Psoas muscle (tissue), 8 donors: ENCODE results near the gene SLC2A5. TPM values are rescaled to one million over a fixed set of nuclear protein-coding genes. Genes with fewer than 3 reads are reported as not detected.

Source experiments
- ATAC-seq, 4 donors: fragments of 200-7000 bp; cut with Tn5 transposase; one replicate each; pipeline ENCODE4 v1.9.1; 2020; ENCODE audit warnings: moderate library complexity in 3 of 4, mild to moderate bottlenecking in 2 of 4
- DNase-seq, 2 donors: peaks; one replicate each; pipeline ENCODE4 v3.0.0-alpha.2; 2020
- H3K27ac ChIP-seq: fragments of 200-600 bp; one replicate; pipeline ENCODE4 v1.8.0; 2022
- H3K27me3 ChIP-seq, 3 donors: fragments of 200-600 bp in 1 of 3; one replicate each; pipeline versions ENCODE4 v1.6.1 to v1.8.0; 2013 to 2022; ENCODE audit warnings: low read length in 2 of 3, mild to moderate bottlenecking in 2 of 3, moderate library complexity in 1 of 3; ENCODE audit not compliant: insufficient read depth in 3 of 3
- H3K36me3 ChIP-seq, 2 donors: fragments of 200-600 bp in 1 of 2; one replicate each; pipeline versions ENCODE4 v1.6.1 to v1.8.0; 2013 to 2022; ENCODE audit warnings: low read depth in 1 of 2, mild to moderate bottlenecking in 1 of 2, moderate library complexity in 1 of 2; ENCODE audit not compliant: insufficient read depth in 1 of 2
- H3K4me1 ChIP-seq: fragments of 200-600 bp; one replicate; pipeline ENCODE4 v1.8.0; 2022
- H3K4me3 ChIP-seq: fragments of 200-600 bp; one replicate; pipeline ENCODE4 v1.8.0; 2022; ENCODE audit warnings: mild to moderate bottlenecking
- H3K9me3 ChIP-seq: fragments of 200-600 bp; one replicate; pipeline ENCODE4 v1.8.0; 2022
- WGBS, 3 donors: extraction: QIAGEN DNeasy Blood & Tissue Kit; methylation state at CpG; one replicate each; pipeline versions ENCODE4 v1.1.6 to v1.1.7; 2013; 5-methylcytosine and 5-hydroxymethylcytosine counted together
- intact Hi-C, 2 donors: fragments of 100-400 bp; cut with DNase I; formaldehyde crosslinking; loops; one replicate each; pipeline versions ENCODE4 v1.11.0 to v1.14.2; 2022
- polyA plus RNA-seq, 3 donors: library from polyadenylated mRNA; stranded (reverse); fragments of 200-250 nt; gene quantifications; one replicate each; pipeline ENCODE4 v1.2.3, GENCODE V29; 2013
- total RNA-seq, 4 donors: library from RNA; stranded (reverse); fragmentation: NEBNext Ultra II Directional in 2 of 4; extraction: Animal tissue kit (Norgen Biotek cat#: 25700) in 2 of 4; gene quantifications; one replicate each; pipeline versions ENCODE4 v1.2.1 to v1.2.4, GENCODE V29; 2021 to 2023
- TF ChIP-seq, protein P1 (sequence below): fragments of 200-600 bp; IDR thresholded peaks from one replicate; pipeline ENCODE4 v1.8.0; 2022; ENCODE audit warnings: antibody characterized with exemption
- donor health status: healthy with polysubstance abuse.
- donor health status: DM: no; HTN: no; CAD: no; lungs with moderate emphysema.
- donor health status: Bipolar disorder and iron deficiency.
- donor health status: healthy.
- donor health status: DM: yes; HTN: yes; CAD: no.
- donor health status: DM: no; HTN: no; CAD: no.
- donor health status: DM: no; HTN: no; CAD: no.
- donor health status: DM: yes; HTN: yes; CAD: no.

SLC2A5 gene
- total and polyA plus RNA-seq, 7 donors, result 12.8 to 97.9 (median 31.7) TPM

DNA sequence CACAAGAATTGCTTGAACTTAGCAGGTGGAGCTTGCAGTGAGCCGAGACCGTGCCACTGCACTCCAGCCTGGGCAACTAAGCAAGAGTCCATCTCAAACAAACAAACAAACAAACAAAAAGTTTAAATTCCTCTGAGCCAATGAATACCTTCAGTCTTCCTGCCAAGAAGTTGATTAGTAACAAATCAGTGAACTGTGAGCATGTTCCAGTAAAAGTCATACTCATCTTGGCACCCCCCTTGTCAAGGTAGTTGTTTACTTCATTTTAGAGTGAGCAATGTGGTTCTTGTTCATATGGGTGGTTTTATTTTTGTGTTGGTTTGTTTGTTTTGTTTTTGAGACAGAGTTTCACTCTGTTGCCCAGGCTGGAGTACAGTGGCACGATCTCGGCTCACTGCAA, 25.2 kb downstream of the SLC2A5 start:
- ATAC-seq (no peak), DNase-seq (no peak)

DNA sequence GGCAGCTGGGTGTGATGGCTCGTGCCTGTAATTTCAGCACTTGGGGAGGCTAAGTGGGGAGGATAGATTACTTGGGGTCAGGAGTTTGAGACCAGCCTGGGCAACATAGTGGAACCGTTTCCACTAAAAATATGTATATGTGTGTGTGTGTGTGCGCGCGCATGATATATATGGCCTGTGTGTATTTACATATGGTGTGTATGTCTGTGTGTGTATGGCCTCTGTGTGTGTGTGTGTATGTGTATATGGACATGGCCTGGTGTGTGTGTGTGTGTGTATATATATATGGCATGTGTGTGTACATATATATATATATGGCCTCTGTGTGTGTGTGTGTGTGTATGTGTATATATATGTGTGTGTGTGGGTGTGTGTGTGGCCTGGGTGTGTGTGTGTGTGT, 27.2 kb downstream of the SLC2A5 start:
- Histone ChIP-seq H3K4me1 (no peaks in the 10 kb centered on the region), H3K4me3 (no peak overlapping the region), H3K27ac (no peak overlapping the region), H3K27me3 (no peaks in the 10 kb centered on the region), H3K9me3 (no peaks in the 10 kb centered on the region), H3K36me3 (peaks cover 3 to 27% of the 10 kb centered on the region in 2 donors)
- TF ChIP-seq, protein P1, sequence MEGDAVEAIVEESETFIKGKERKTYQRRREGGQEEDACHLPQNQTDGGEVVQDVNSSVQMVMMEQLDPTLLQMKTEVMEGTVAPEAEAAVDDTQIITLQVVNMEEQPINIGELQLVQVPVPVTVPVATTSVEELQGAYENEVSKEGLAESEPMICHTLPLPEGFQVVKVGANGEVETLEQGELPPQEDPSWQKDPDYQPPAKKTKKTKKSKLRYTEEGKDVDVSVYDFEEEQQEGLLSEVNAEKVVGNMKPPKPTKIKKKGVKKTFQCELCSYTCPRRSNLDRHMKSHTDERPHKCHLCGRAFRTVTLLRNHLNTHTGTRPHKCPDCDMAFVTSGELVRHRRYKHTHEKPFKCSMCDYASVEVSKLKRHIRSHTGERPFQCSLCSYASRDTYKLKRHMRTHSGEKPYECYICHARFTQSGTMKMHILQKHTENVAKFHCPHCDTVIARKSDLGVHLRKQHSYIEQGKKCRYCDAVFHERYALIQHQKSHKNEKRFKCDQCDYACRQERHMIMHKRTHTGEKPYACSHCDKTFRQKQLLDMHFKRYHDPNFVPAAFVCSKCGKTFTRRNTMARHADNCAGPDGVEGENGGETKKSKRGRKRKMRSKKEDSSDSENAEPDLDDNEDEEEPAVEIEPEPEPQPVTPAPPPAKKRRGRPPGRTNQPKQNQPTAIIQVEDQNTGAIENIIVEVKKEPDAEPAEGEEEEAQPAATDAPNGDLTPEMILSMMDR, result no peak
- DNase-seq (no peak), ATAC-seq (no peak)
- intact Hi-C loops, result no loop called here
- WGBS, 3 donors, result 89 to 96% (median 92%) methylated on average over 5 of the region's 5 CpGs

More for the DNA sequence above, 25.2 kb downstream of the SLC2A5 start:
- TF ChIP-seq, protein P1, result no peak
- WGBS, 3 donors, result 93 to 95% (median 94%) methylated on average over 4 of the region's 4 CpGs
- H3K27ac ChIP-seq, result no peak overlapping the region
- H3K4me3 ChIP-seq, result no peak overlapping the region
- H3K9me3 ChIP-seq, result no peaks in the 10 kb centered on the region
- no peaks in the 10 kb centered on the region for H3K27me3 ChIP-seq
- H3K4me1 ChIP-seq, result peaks cover 4% of the 10 kb centered on the region
- intact Hi-C loops, result no loop called here
- H3K36me3 ChIP-seq, result peaks cover 3 to 21% of the 10 kb centered on the region in 2 donors

DNA sequence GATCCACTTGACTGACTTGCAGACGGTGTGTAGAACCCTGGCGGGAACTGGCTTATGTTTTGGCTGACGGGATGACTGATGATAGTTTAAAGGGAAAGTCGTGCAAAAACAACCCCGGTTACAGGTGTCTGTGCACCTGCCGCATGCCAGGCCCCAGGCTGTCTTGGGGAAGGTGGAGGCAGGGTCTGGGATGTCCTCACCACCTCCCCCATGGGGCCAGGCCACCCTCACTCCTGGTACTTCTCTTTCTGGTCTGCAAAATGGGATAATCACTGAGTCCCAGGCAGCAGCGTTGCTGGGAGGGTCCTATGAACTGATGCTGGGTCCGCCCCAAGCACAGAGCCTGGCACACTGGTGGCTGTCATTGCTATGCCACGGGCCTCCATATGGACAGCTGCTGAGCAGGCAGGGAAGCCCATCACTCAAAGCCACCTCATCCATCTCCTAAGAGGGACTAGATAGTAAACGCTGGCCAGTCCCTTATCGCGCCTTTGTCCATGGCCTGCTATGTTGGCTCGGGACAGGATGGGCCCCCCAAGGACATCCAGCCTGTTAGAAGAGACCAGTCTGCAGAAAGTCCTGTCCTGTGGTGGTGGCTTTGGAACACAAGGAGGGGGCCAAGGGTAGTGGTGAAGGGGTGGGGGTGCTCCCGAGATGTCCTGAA, 28.2 kb downstream of the SLC2A5 start:
- Histone ChIP-seq H3K4me1 (no peaks in the 10 kb centered on the region), H3K9me3 (no peaks in the 10 kb centered on the region), H3K27ac (no peak overlapping the region), H3K36me3 (peaks cover under 1 to 23% of the 10 kb centered on the region in 2 donors), H3K27me3 (no peaks in the 10 kb centered on the region), H3K4me3 (no peak overlapping the region)
- intact Hi-C loops, result no loop called here
- ATAC-seq, result no peak
- DNase-seq, result no peak
- TF ChIP-seq, protein P1, result no peak
- 85 to 91% (median 86%) methylated on average over 14 of the region's 14 CpGs for WGBS, 3 donors

DNA sequence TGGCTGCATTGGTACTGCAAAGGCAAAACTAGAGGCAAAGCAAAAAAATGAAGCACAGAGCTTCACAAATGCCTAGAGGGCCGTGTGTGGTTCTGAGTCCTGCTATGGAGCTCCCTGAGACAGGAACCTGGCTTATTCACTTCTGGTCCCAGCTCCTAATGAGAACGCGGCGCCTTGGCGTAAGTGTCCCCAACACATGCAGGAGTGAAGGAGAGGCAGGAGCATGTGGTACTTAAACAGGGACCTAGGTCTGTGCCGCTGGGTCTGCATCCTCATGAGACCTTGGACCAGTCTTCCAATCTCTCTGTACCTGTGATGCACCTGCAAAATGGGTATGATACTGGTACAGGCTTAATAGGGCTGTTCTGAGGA, 28.8 kb downstream of the SLC2A5 start:
- intact Hi-C loops, result no loop called here
- TF ChIP-seq, protein P1, result no peak
- no peaks in the 10 kb centered on the region for H3K4me1 ChIP-seq
- no peak for DNase-seq
- no peaks in the 10 kb centered on the region for H3K9me3 ChIP-seq
- H3K36me3 ChIP-seq, result peaks cover 0 to 23% of the 10 kb centered on the region in 2 donors
- ATAC-seq, result no peak
- H3K4me3 ChIP-seq, result no peak overlapping the region
- H3K27ac ChIP-seq, result no peak overlapping the region
- H3K27me3 ChIP-seq, result no peaks in the 10 kb centered on the region
- WGBS, 3 donors, result 86 to 99% (median 94%) methylated on average over 6 of the region's 6 CpGs
